CD4-positive, CD25-positive, alpha-beta regulatory T cell (primary cell): ENCODE data around the gene OMG. TPM values are rescaled to one million over a fixed set of nuclear protein-coding genes. Genes with fewer than 3 reads are reported as not detected.

Source experiments
- ATAC-seq, 2 donors: fragments of 150-1000 bp; cut with Tn5 transposase; one replicate each; pipeline ENCODE4 v1.10.0; 2021; ENCODE audit warnings: low read depth in 2 of 2, moderate number of reproducible peaks in 2 of 2, moderate library complexity in 1 of 2
- DNase-seq, 3 donors: peaks; one replicate each; pipeline versions ENCODE4 v3.0.0 to v3.0.0-alpha.2; 2012 to 2022; ENCODE audit warnings: mixed read lengths in 1 of 3
- H3K27ac ChIP-seq: one replicate; pipeline ENCODE4 v1.7.0; 2013; ENCODE audit warnings: mild to moderate bottlenecking, low read length; ENCODE audit not compliant: insufficient read depth, poor library complexity, severe bottlenecking
- H3K27me3 ChIP-seq: one replicate; pipeline ENCODE4 v1.7.0; 2013; ENCODE audit warnings: low read length; ENCODE audit not compliant: control insufficient read depth, insufficient read depth
- H3K36me3 ChIP-seq: one replicate; pipeline ENCODE4 v1.7.0; 2013; ENCODE audit warnings: mild to moderate bottlenecking, low read length, moderate library complexity; ENCODE audit not compliant: control insufficient read depth, insufficient read depth
- H3K4me1 ChIP-seq: 2 replicates; pipeline ENCODE4 v1.7.0; 2013; ENCODE audit warnings: mild to moderate bottlenecking, low read length; ENCODE audit not compliant: insufficient read depth, control insufficient read depth, poor library complexity, severe bottlenecking
- H3K4me3 ChIP-seq: one replicate; pipeline ENCODE4 v1.7.0; 2013; ENCODE audit warnings: low read depth, mild to moderate bottlenecking, low read length, moderate library complexity
- H3K9me3 ChIP-seq, 2 experiments: 1 replicate in 1 of 2; 2 replicates in 1 of 2; pipeline ENCODE4 v1.7.0; 2013; ENCODE audit warnings: low read length in 2 of 2, mild to moderate bottlenecking in 1 of 2, moderate library complexity in 1 of 2; ENCODE audit not compliant: control insufficient read depth in 2 of 2
- H3K27ac Mint-ChIP-seq, 3 donors: one replicate each; pipeline ENCODE4 v1.8.0; 2020 to 2022; ENCODE audit warnings: mild to moderate bottlenecking in 3 of 3, mixed read lengths in 3 of 3, moderate library complexity in 2 of 3
- H3K27me3 Mint-ChIP-seq: one replicate; pipeline ENCODE4 v1.8.0; 2022; ENCODE audit warnings: mild to moderate bottlenecking, mixed read lengths
- H3K36me3 Mint-ChIP-seq: one replicate; pipeline ENCODE4 v1.8.0; 2020; ENCODE audit warnings: mixed read lengths
- H3K4me1 Mint-ChIP-seq, 4 donors: one replicate each; pipeline ENCODE4 v1.8.0; 2020 to 2022; ENCODE audit warnings: mixed read lengths in 4 of 4, mild to moderate bottlenecking in 1 of 4
- H3K4me3 Mint-ChIP-seq, 4 donors: one replicate each; pipeline ENCODE4 v1.8.0; 2020 to 2022; ENCODE audit warnings: mild to moderate bottlenecking in 4 of 4, mixed read lengths in 4 of 4, moderate library complexity in 3 of 4
- H3K9me3 Mint-ChIP-seq, 7 donors: one replicate each; pipeline ENCODE4 v1.8.0; 2020 to 2022; ENCODE audit warnings: mixed read lengths in 7 of 7, mild to moderate bottlenecking in 3 of 7, moderate library complexity in 2 of 7
- polyA plus RNA-seq, 4 donors: library from polyadenylated mRNA; unstranded; fragments of 300-500 nt; fragmentation: Illumina TruSeq; gene quantifications; one replicate each; pipeline ENCODE4 v1.2.3, GENCODE V29; 2021
- total RNA-seq: library from RNA; stranded (reverse); gene quantifications from one replicate; pipeline ENCODE4 v1.2.3, GENCODE V29; 2022

Gene OMG
- total and polyA plus RNA-seq, 5 donors from 2014 or later = 0.15 to 1.3 (median 0.33) TPM; not detected in 2

- Histone ChIP-seq H3K4me1 (peaks cover 39% of the 10 kb centered on the region), H3K27me3 (no peaks in the 10 kb centered on the region), H3K36me3 (peaks cover 10% of the 10 kb centered on the region), H3K4me3 (peak overlapping the region; percentile 99), H3K27ac (peak overlapping the region; percentile 92), H3K9me3 (no peaks in the 10 kb centered on the region)
- ATAC-seq = peak; percentile 41 to 58
- Mint-ChIP-seq H3K4me3 (peak overlapping the region; percentile 88 to 95 (median 92)), H3K4me1 (peaks cover 16 to 34% (median 25%) of the 10 kb centered on the region in 4 donors), H3K9me3 (peaks cover 0 to 1% (median 0%) of the 10 kb centered on the region in 7 donors), H3K36me3 (peaks cover 21% of the 10 kb centered on the region), H3K27ac (peak overlapping the region; percentile 91 to 96 (median 92)), H3K27me3 (peaks cover 5% of the 10 kb centered on the region)
- peak in 1 of 3 donors; percentile 77 for DNase-seq
Measured at GRCh38 chr17:31321966-31322365, 24.9 kb upstream of the OMG start.

GRCh38 chr17:31321481-31321880 lies 24.4 kb upstream of the OMG start, which contains the start of gene EVI2A:
TSS of gene EVI2A (minus strand) at chr17:31321622. CDS start at chr17:31319013, 2,609 bp downstream.
- Mint-ChIP-seq H3K27ac (peak within 1 kb of the TSS; percentile 91 to 96 (median 92)), H3K9me3 (peaks cover 0 to 1% (median 0%) of the 10 kb centered on the region in 7 donors), H3K27me3 (peaks cover 5% of the 10 kb centered on the region), H3K36me3 (peaks cover 24% of the 10 kb centered on the region), H3K4me3 (peak within 1 kb of the TSS; percentile 88 to 95 (median 92)), H3K4me1 (peaks cover 16 to 34% (median 27%) of the 10 kb centered on the region in 4 donors)
- Histone ChIP-seq H3K4me3 (peak within 1 kb of the TSS; percentile 99), H3K4me1 (peaks cover 44% of the 10 kb centered on the region), H3K27ac (peak within 1 kb of the TSS; percentile 92), H3K27me3 (no peaks in the 10 kb centered on the region), H3K9me3 (no peaks in the 10 kb centered on the region), H3K36me3 (peaks cover 8% of the 10 kb centered on the region)
- ATAC-seq = peak; percentile 78 to 79
- peak; percentile 72 to 92 (median 82) for DNase-seq

- DNase-seq (peak in 1 of 3 donors; percentile 36), ATAC-seq (no peak)
- Mint-ChIP-seq H3K4me1 (peaks cover 16 to 41% (median 31%) of the 10 kb centered on the region in 4 donors), H3K9me3 (peaks cover 0 to 1% (median 0%) of the 10 kb centered on the region in 7 donors), H3K27ac (peak overlapping the region; percentile 91 to 96 (median 92)), H3K27me3 (peaks cover 5% of the 10 kb centered on the region), H3K4me3 (peak overlapping the region; percentile 88 to 95 (median 92)), H3K36me3 (peaks cover 19% of the 10 kb centered on the region)
- H3K9me3 ChIP-seq = no peaks in the 10 kb centered on the region
- peaks cover 1% of the 10 kb centered on the region for H3K36me3 ChIP-seq
- H3K4me1 ChIP-seq = peaks cover 51% of the 10 kb centered on the region
- peak overlapping the region; percentile 92 for H3K27ac ChIP-seq
- H3K27me3 ChIP-seq = no peaks in the 10 kb centered on the region
- peak overlapping the region; percentile 99 for H3K4me3 ChIP-seq
Measured at GRCh38 chr17:31320791-31321190, 23.8 kb upstream of the OMG start.

GRCh38 chr17:31320241-31320640 lies 23.2 kb upstream of the OMG start:
- ATAC-seq (no peak), DNase-seq (peak in 1 of 3 donors; percentile 45)
- no peaks in the 10 kb centered on the region for H3K9me3 ChIP-seq
- peak overlapping the region; percentile 88 to 95 (median 92) for H3K4me3 Mint-ChIP-seq
- no peaks in the 10 kb centered on the region for H3K36me3 ChIP-seq
- peaks cover 0 to 1% (median 0%) of the 10 kb centered on the region in 7 donors for H3K9me3 Mint-ChIP-seq
- H3K4me3 ChIP-seq = peak overlapping the region; percentile 99
- H3K27ac ChIP-seq = peak overlapping the region; percentile 92
- peaks cover 56% of the 10 kb centered on the region for H3K4me1 ChIP-seq
- peak overlapping the region; percentile 9 to 96 (median 92) for H3K27ac Mint-ChIP-seq
- H3K27me3 Mint-ChIP-seq = peaks cover 5% of the 10 kb centered on the region
- peaks cover 14% of the 10 kb centered on the region for H3K36me3 Mint-ChIP-seq
- peaks cover 16 to 45% (median 31%) of the 10 kb centered on the region in 4 donors for H3K4me1 Mint-ChIP-seq
- H3K27me3 ChIP-seq = no peaks in the 10 kb centered on the region

- Mint-ChIP-seq H3K9me3 (peaks cover 0 to 1% (median 0%) of the 10 kb centered on the region in 7 donors), H3K27me3 (peaks cover 5% of the 10 kb centered on the region), H3K27ac (peak overlapping the region; percentile 94 to 99 (median 96)), H3K36me3 (peaks cover 14% of the 10 kb centered on the region), H3K4me3 (peak overlapping the region; percentile 88 to 95 (median 92)), H3K4me1 (peaks cover 22 to 52% (median 36%) of the 10 kb centered on the region in 4 donors)
- Histone ChIP-seq H3K4me1 (peaks cover 64% of the 10 kb centered on the region), H3K27ac (peak overlapping the region; percentile 92), H3K27me3 (no peaks in the 10 kb centered on the region), H3K4me3 (peak overlapping the region; percentile 99), H3K9me3 (no peaks in the 10 kb centered on the region), H3K36me3 (no peaks in the 10 kb centered on the region)
- ATAC-seq = no peak
- peak in 1 of 3 donors; percentile 51 for DNase-seq
Measured at GRCh38 chr17:31318851-31319661, 22.0 kb upstream of the OMG start.

- Histone ChIP-seq H3K27me3 (no peaks in the 10 kb centered on the region), H3K9me3 (no peaks in the 10 kb centered on the region), H3K4me1 (peaks cover 67% of the 10 kb centered on the region), H3K36me3 (no peaks in the 10 kb centered on the region), H3K4me3 (peak overlapping the region; percentile 99), H3K27ac (peak overlapping the region; percentile 92)
- Mint-ChIP-seq H3K27ac (peak overlapping the region; percentile 94 to 99 (median 96)), H3K36me3 (peaks cover 14% of the 10 kb centered on the region), H3K4me1 (peaks cover 17 to 47% (median 31%) of the 10 kb centered on the region in 4 donors), H3K4me3 (peak overlapping the region; percentile 88 to 95 (median 92)), H3K27me3 (peaks cover 5% of the 10 kb centered on the region), H3K9me3 (no peaks in the 10 kb centered on the region)
- DNase-seq (peak; percentile 55 to 78 (median 77)), ATAC-seq (peak; percentile 38 to 41)
Measured at GRCh38 chr17:31318298-31318801, 21.3 kb upstream of the OMG start.

- peaks cover 10 to 37% (median 27%) of the 10 kb centered on the region in 4 donors for H3K4me1 Mint-ChIP-seq
- Histone ChIP-seq H3K4me1 (peaks cover 64% of the 10 kb centered on the region), H3K27me3 (no peaks in the 10 kb centered on the region), H3K27ac (peak overlapping the region; percentile 92), H3K9me3 (no peaks in the 10 kb centered on the region), H3K36me3 (no peaks in the 10 kb centered on the region), H3K4me3 (peak overlapping the region; percentile 99)
- H3K27ac Mint-ChIP-seq = peak overlapping the region; percentile 75 to 96 (median 95)
- peaks cover 14% of the 10 kb centered on the region for H3K36me3 Mint-ChIP-seq
- DNase-seq (no peak), ATAC-seq (no peak)
- peak overlapping the region; percentile 78 to 97 (median 94) for H3K4me3 Mint-ChIP-seq
- no peaks in the 10 kb centered on the region for H3K27me3 Mint-ChIP-seq
- no peaks in the 10 kb centered on the region for H3K9me3 Mint-ChIP-seq
Measured at GRCh38 chr17:31314782-31315100, 17.7 kb upstream of the OMG start.
